ENCODE data around the gene LHFPL6. TPM values are rescaled to one million over a fixed set of nuclear protein-coding genes. Genes with fewer than 3 reads are reported as not detected.

Gene LHFPL6
- total RNA-seq, 1 experiment from 2014 or later, result 8.9 TPM

DNA sequence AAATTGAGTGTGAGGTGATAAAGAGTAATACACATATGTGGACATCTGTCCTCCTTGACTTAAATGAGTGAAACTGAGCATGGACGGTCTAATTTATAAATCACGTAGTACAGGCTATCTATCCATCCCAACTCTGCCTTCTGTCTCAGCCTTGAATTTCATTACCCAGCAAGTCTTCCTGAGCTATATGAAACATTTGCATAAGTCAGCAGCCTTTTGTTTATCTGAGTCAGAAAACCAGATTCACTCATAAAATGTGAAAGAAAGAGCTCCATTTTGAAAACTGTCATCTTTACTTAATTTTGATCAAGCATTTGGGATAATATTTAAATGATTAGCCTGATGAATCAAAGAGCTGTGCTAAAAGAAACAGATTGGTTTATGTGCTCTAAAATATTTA lies 197.9 kb downstream of the LHFPL6 start:
- Mint-ChIP-seq H3K4me1 (ENCODE audit: insufficient read depth, unreplicated experiment) (peaks cover 1% of the 10 kb centered on the region), H3K9me3 (ENCODE audit: unreplicated experiment) (no peaks in the 10 kb centered on the region), H3K36me3 (ENCODE audit: insufficient read depth, unreplicated experiment) (no peaks in the 10 kb centered on the region), H3K4me3 (ENCODE audit: unreplicated experiment) (no peak overlapping the region), H3K27ac (ENCODE audit: low read depth, unreplicated experiment) (no peak overlapping the region), H3K27me3 (ENCODE audit: insufficient read depth, unreplicated experiment) (no peaks in the 10 kb centered on the region)
- TF ChIP-seq, protein P1, sequence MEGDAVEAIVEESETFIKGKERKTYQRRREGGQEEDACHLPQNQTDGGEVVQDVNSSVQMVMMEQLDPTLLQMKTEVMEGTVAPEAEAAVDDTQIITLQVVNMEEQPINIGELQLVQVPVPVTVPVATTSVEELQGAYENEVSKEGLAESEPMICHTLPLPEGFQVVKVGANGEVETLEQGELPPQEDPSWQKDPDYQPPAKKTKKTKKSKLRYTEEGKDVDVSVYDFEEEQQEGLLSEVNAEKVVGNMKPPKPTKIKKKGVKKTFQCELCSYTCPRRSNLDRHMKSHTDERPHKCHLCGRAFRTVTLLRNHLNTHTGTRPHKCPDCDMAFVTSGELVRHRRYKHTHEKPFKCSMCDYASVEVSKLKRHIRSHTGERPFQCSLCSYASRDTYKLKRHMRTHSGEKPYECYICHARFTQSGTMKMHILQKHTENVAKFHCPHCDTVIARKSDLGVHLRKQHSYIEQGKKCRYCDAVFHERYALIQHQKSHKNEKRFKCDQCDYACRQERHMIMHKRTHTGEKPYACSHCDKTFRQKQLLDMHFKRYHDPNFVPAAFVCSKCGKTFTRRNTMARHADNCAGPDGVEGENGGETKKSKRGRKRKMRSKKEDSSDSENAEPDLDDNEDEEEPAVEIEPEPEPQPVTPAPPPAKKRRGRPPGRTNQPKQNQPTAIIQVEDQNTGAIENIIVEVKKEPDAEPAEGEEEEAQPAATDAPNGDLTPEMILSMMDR (IDR thresholded peaks at IDR 0.05; ENCODE audit: unreplicated experiment), result no peak
- no TSS peak for BruUV-seq (replicated peaks)
- ChIA-PET CTCF (interaction anchor here (0.7 to 1.0 kb wide), 6 partner anchors 11 to 522 kb away, joined by 3 to 4 read pairs (median 3); no protein-coding TSS in a partner anchor), POLR2A (interaction anchor here (0.6 kb wide), 1 partner anchor 22 kb away, joined by 3 read pairs; no protein-coding TSS in a partner anchor)
- no peak for DNase-seq (ENCODE audit: unreplicated experiment)
- intact Hi-C loops (cut with micrococcal nuclease), result loop anchor here (10.0 kb wide), 1 partner anchor 130 kb away; no protein-coding TSS in a partner anchor

DNA sequence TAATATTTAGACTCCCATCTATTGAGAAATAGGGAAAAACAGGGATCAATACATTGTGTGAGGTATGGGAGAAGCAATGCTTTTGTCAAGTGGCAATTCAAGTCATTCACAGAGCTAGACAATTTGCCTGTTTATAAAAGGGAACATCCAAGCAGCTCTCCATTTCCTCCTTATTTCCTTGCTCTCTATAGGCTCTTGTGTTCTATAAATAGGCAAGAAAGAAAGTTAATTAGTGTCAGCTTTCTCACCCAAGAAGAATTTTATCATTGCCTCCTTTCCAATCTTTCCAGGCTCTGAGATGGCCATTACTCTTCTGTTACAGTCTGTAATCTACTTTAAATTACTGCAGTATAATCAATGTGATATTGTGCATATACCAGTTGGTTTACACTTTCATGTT lies 199.9 kb downstream of the LHFPL6 start:
- no peak for DNase-seq (ENCODE audit: unreplicated experiment)
- Mint-ChIP-seq H3K9me3 (ENCODE audit: unreplicated experiment) (no peaks in the 10 kb centered on the region), H3K4me1 (ENCODE audit: insufficient read depth, unreplicated experiment) (no peaks in the 10 kb centered on the region), H3K36me3 (ENCODE audit: insufficient read depth, unreplicated experiment) (no peaks in the 10 kb centered on the region), H3K4me3 (ENCODE audit: unreplicated experiment) (no peak overlapping the region), H3K27me3 (ENCODE audit: insufficient read depth, unreplicated experiment) (no peaks in the 10 kb centered on the region), H3K27ac (ENCODE audit: low read depth, unreplicated experiment) (no peak overlapping the region)
- BruUV-seq (replicated peaks), result no TSS peak
- TF ChIP-seq, protein P1 (IDR thresholded peaks at IDR 0.05; ENCODE audit: unreplicated experiment), result no peak
- intact Hi-C loops (cut with micrococcal nuclease), result loop anchor here (10.0 kb wide), 1 partner anchor 128 kb away; no protein-coding TSS in a partner anchor
- ChIA-PET POLR2A (no interaction called here), CTCF (interaction anchor here (1.3 kb wide), 1 partner anchor 12 kb away, joined by 4 read pairs; no protein-coding TSS in a partner anchor)

DNA sequence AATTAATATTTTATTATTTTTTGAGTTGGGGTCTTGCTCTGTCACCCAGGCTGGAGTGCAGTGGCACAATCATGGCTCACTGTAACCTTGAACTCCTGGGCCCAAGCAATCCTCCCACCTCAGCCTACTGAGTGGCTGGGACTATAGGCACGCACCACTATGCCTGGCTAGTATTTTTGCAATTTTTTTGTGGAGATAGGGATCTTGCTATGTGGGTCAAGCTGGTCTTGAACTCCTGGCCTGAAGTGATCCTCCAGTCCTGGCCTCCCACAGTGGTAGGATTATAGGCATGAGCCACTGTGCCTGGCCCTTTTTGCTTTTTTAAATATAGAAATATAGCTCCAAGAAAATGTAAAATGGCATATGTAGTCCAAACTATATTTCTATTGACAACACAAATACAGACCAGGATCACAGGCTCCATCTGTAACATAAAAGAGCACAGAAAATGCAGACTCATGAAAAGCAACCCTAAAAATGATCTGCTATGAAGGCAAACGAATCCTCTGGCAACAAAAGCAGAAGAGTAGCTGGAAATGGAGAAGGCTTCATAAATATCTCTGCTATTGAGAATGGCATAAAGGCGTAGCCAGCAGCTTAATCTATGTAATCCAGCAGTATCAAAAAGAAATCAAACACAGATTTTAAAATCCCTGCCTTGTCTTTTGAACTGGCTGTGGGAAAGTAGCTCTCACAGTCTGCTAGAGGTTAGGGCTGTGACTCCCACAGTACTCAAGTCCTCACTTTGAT lies 200.6 kb downstream of the LHFPL6 start:
- H3K27ac Mint-ChIP-seq (ENCODE audit: low read depth, unreplicated experiment), result no peak overlapping the region
- H3K4me1 Mint-ChIP-seq (ENCODE audit: insufficient read depth, unreplicated experiment), result no peaks in the 10 kb centered on the region
- TF ChIP-seq, protein P1 (IDR thresholded peaks at IDR 0.05; ENCODE audit: unreplicated experiment), result no peak
- H3K27me3 Mint-ChIP-seq (ENCODE audit: insufficient read depth, unreplicated experiment), result no peaks in the 10 kb centered on the region
- CTCF ChIA-PET, result interaction anchor here (1.3 kb wide), 1 partner anchor 13 kb away, joined by 4 read pairs; no protein-coding TSS in a partner anchor
- POLR2A ChIA-PET, result no interaction called here
- no peaks in the 10 kb centered on the region for H3K36me3 Mint-ChIP-seq (ENCODE audit: insufficient read depth, unreplicated experiment)
- H3K9me3 Mint-ChIP-seq (ENCODE audit: unreplicated experiment), result no peaks in the 10 kb centered on the region
- BruUV-seq (replicated peaks), result no TSS peak
- intact Hi-C loops (cut with micrococcal nuclease), result loop anchor here (10.0 kb wide), 1 partner anchor 128 kb away; no protein-coding TSS in a partner anchor
- no peak for DNase-seq (ENCODE audit: unreplicated experiment)
- H3K4me3 Mint-ChIP-seq (ENCODE audit: unreplicated experiment), result no peak overlapping the region

DNA sequence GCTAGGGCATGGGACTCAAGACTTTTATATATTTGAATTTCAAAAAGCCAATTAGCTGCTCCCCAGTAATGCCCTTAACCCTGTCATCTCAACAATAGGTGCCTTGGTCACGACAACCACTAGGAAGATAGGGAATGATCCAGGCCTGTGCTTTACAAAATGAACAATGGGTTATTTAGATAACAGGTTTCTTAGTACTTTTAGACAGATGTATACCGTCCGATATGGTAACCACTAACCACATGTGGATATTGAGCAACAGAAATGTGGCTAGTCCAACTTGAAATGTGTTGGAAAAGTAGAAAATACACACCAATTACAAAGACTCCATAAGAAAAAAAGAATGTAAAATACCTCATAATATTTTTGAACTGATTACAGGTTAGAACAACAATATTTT lies 201.2 kb downstream of the LHFPL6 start:
- Mint-ChIP-seq H3K27ac (ENCODE audit: low read depth, unreplicated experiment) (no peak overlapping the region), H3K27me3 (ENCODE audit: insufficient read depth, unreplicated experiment) (no peaks in the 10 kb centered on the region), H3K9me3 (ENCODE audit: unreplicated experiment) (no peaks in the 10 kb centered on the region), H3K4me1 (ENCODE audit: insufficient read depth, unreplicated experiment) (no peaks in the 10 kb centered on the region), H3K4me3 (ENCODE audit: unreplicated experiment) (no peak overlapping the region), H3K36me3 (ENCODE audit: insufficient read depth, unreplicated experiment) (no peaks in the 10 kb centered on the region)
- BruUV-seq (replicated peaks), result no TSS peak
- TF ChIP-seq, protein P1 (IDR thresholded peaks at IDR 0.05; ENCODE audit: unreplicated experiment), result no peak
- POLR2A ChIA-PET, result no interaction called here
- CTCF ChIA-PET, result interaction anchor here (1.3 kb wide), 1 partner anchor 14 kb away, joined by 4 read pairs; no protein-coding TSS in a partner anchor
- DNase-seq (ENCODE audit: unreplicated experiment), result no peak
- intact Hi-C loops (cut with micrococcal nuclease), result loop anchor here (10.0 kb wide), 1 partner anchor 127 kb away; no protein-coding TSS in a partner anchor

Data from MCF 10A (cell line).